ENCODE data around the gene IL4.

The IL4 gene

GRCh38 chr5:132664696-132665209 lies 9.0 kb upstream of the IL4 start:
- Histone ChIP-seq H3K4me1 (ENCODE audit: control insufficient read depth, low read depth, low read length) (no peaks in the 10 kb centered on the region), H3K23ac (ENCODE audit: low read length) (no peak overlapping the region), H2BK15ac (replicated peaks; ENCODE audit: low read depth) (no peak overlapping the region), H2BK120ac (ENCODE audit: low read depth, low read length) (no peak overlapping the region), H3K79me1 (ENCODE audit: low read length) (no peaks in the 10 kb centered on the region), H3K4me3 (ENCODE audit: low read length) (no peak overlapping the region), H3K18ac (ENCODE audit: low read length) (no peak overlapping the region), H3K4me2 (ENCODE audit: low read length) (no peak overlapping the region), H3K56ac (ENCODE audit: low read length) (no peak overlapping the region), H3K27me3 (ENCODE audit: insufficient read depth, low read length, poor library complexity) (no peaks in the 10 kb centered on the region), H3K4ac (ENCODE audit: low read depth, low read length) (no peak overlapping the region), H2AK5ac (ENCODE audit: low read length) (no peak overlapping the region), H4K5ac (ENCODE audit: low read length) (no peak overlapping the region), H3K27ac (ENCODE audit: low read depth, low read length) (no peak overlapping the region), H3K36me3 (ENCODE audit: control insufficient read depth, insufficient read depth, low read length) (no peaks in the 10 kb centered on the region), H3K79me2 (ENCODE audit: control insufficient read depth, insufficient read depth, low read length) (no peaks in the 10 kb centered on the region), H3K9ac (ENCODE audit: low read length) (no peak overlapping the region), H4K8ac (ENCODE audit: low read depth, low read length) (no peak overlapping the region), H2BK5ac (ENCODE audit: low read length) (no peak overlapping the region)
- WGBS (ENCODE audit: extremely low coverage, insufficient coverage, low lambda C conversion rate): no CpG with 5 or more reads among the region's 9 CpGs
- DNase-seq: no peak

GRCh38 chr5:132665574-132666080 lies 8.2 kb upstream of the IL4 start:
- H2BK5ac ChIP-seq (ENCODE audit: low read length): no peak overlapping the region
- no peaks in the 10 kb centered on the region for H3K27me3 ChIP-seq (ENCODE audit: insufficient read depth, low read length, poor library complexity)
- H3K4me3 ChIP-seq (ENCODE audit: low read length): no peak overlapping the region
- no peak overlapping the region for H3K18ac ChIP-seq (ENCODE audit: low read length)
- H2BK120ac ChIP-seq (ENCODE audit: low read depth, low read length): no peak overlapping the region
- H3K36me3 ChIP-seq (ENCODE audit: control insufficient read depth, insufficient read depth, low read length): no peaks in the 10 kb centered on the region
- H3K9ac ChIP-seq (ENCODE audit: low read length): no peak overlapping the region
- no peak overlapping the region for H3K4me2 ChIP-seq (ENCODE audit: low read length)
- no peak overlapping the region for H2AK5ac ChIP-seq (ENCODE audit: low read length)
- no CpG with 5 or more reads among the region's 21 CpGs for WGBS (ENCODE audit: extremely low coverage, insufficient coverage, low lambda C conversion rate)
- no peaks in the 10 kb centered on the region for H3K79me2 ChIP-seq (ENCODE audit: control insufficient read depth, insufficient read depth, low read length)
- H3K27ac ChIP-seq (ENCODE audit: low read depth, low read length): no peak overlapping the region
- no peak overlapping the region for H3K4ac ChIP-seq (ENCODE audit: low read depth, low read length)
- H3K4me1 ChIP-seq (ENCODE audit: control insufficient read depth, low read depth, low read length): no peaks in the 10 kb centered on the region
- H4K5ac ChIP-seq (ENCODE audit: low read length): no peak overlapping the region
- no peak overlapping the region for H3K23ac ChIP-seq (ENCODE audit: low read length)
- H2BK15ac ChIP-seq (replicated peaks; ENCODE audit: low read depth): no peak overlapping the region
- no peak for DNase-seq
- H4K8ac ChIP-seq (ENCODE audit: low read depth, low read length): no peak overlapping the region
- H3K56ac ChIP-seq (ENCODE audit: low read length): no peak overlapping the region
- H3K79me1 ChIP-seq (ENCODE audit: low read length): no peaks in the 10 kb centered on the region

GRCh38 chr5:132666310-132667123 lies 7.3 kb upstream of the IL4 start:
- no peak overlapping the region for H3K4ac ChIP-seq (ENCODE audit: low read depth, low read length)
- H3K4me3 ChIP-seq (ENCODE audit: low read length): no peak overlapping the region
- no peak overlapping the region for H3K4me2 ChIP-seq (ENCODE audit: low read length)
- no peak overlapping the region for H3K9ac ChIP-seq (ENCODE audit: low read length)
- H2AK5ac ChIP-seq (ENCODE audit: low read length): no peak overlapping the region
- H3K27me3 ChIP-seq (ENCODE audit: insufficient read depth, low read length, poor library complexity): no peaks in the 10 kb centered on the region
- H3K56ac ChIP-seq (ENCODE audit: low read length): no peak overlapping the region
- H3K18ac ChIP-seq (ENCODE audit: low read length): no peak overlapping the region
- H2BK15ac ChIP-seq (replicated peaks; ENCODE audit: low read depth): no peak overlapping the region
- H3K79me2 ChIP-seq (ENCODE audit: control insufficient read depth, insufficient read depth, low read length): no peaks in the 10 kb centered on the region
- H3K79me1 ChIP-seq (ENCODE audit: low read length): no peaks in the 10 kb centered on the region
- H3K36me3 ChIP-seq (ENCODE audit: control insufficient read depth, insufficient read depth, low read length): no peaks in the 10 kb centered on the region
- H3K23ac ChIP-seq (ENCODE audit: low read length): no peak overlapping the region
- H2BK120ac ChIP-seq (ENCODE audit: low read depth, low read length): no peak overlapping the region
- DNase-seq: no peak
- H2BK5ac ChIP-seq (ENCODE audit: low read length): no peak overlapping the region
- no peak overlapping the region for H4K5ac ChIP-seq (ENCODE audit: low read length)
- H4K8ac ChIP-seq (ENCODE audit: low read depth, low read length): no peak overlapping the region
- H3K4me1 ChIP-seq (ENCODE audit: control insufficient read depth, low read depth, low read length): no peaks in the 10 kb centered on the region
- H3K27ac ChIP-seq (ENCODE audit: low read depth, low read length): no peak overlapping the region
- WGBS (ENCODE audit: extremely low coverage, insufficient coverage, low lambda C conversion rate): no CpG with 5 or more reads among the region's 16 CpGs

- H3K27ac ChIP-seq (ENCODE audit: low read depth, low read length): no peak overlapping the region
- H3K79me1 ChIP-seq (ENCODE audit: low read length): no peaks in the 10 kb centered on the region
- H3K23ac ChIP-seq (ENCODE audit: low read length): no peak overlapping the region
- no peaks in the 10 kb centered on the region for H3K27me3 ChIP-seq (ENCODE audit: insufficient read depth, low read length, poor library complexity)
- no CpG with 5 or more reads among the region's 10 CpGs for WGBS (ENCODE audit: extremely low coverage, insufficient coverage, low lambda C conversion rate)
- no peaks in the 10 kb centered on the region for H3K36me3 ChIP-seq (ENCODE audit: control insufficient read depth, insufficient read depth, low read length)
- no peak overlapping the region for H4K5ac ChIP-seq (ENCODE audit: low read length)
- H2AK5ac ChIP-seq (ENCODE audit: low read length): no peak overlapping the region
- no peak overlapping the region for H3K4ac ChIP-seq (ENCODE audit: low read depth, low read length)
- no peak overlapping the region for H3K4me3 ChIP-seq (ENCODE audit: low read length)
- no peak overlapping the region for H3K9ac ChIP-seq (ENCODE audit: low read length)
- H3K4me1 ChIP-seq (ENCODE audit: control insufficient read depth, low read depth, low read length): no peaks in the 10 kb centered on the region
- no peak overlapping the region for H4K8ac ChIP-seq (ENCODE audit: low read depth, low read length)
- H3K4me2 ChIP-seq (ENCODE audit: low read length): no peak overlapping the region
- H3K79me2 ChIP-seq (ENCODE audit: control insufficient read depth, insufficient read depth, low read length): no peaks in the 10 kb centered on the region
- no peak overlapping the region for H2BK5ac ChIP-seq (ENCODE audit: low read length)
- H2BK15ac ChIP-seq (replicated peaks; ENCODE audit: low read depth): no peak overlapping the region
- H2BK120ac ChIP-seq (ENCODE audit: low read depth, low read length): no peak overlapping the region
- H3K18ac ChIP-seq (ENCODE audit: low read length): no peak overlapping the region
- DNase-seq: no peak
- no peak overlapping the region for H3K56ac ChIP-seq (ENCODE audit: low read length)
Measured at GRCh38 chr5:132667309-132667708, 6.5 kb upstream of the IL4 start.

GRCh38 chr5:132667761-132668705 lies 5.8 kb upstream of the IL4 start:
- Histone ChIP-seq H3K27me3 (ENCODE audit: insufficient read depth, low read length, poor library complexity) (no peaks in the 10 kb centered on the region), H3K4ac (ENCODE audit: low read depth, low read length) (no peak overlapping the region), H3K4me2 (ENCODE audit: low read length) (no peak overlapping the region), H3K79me1 (ENCODE audit: low read length) (no peaks in the 10 kb centered on the region), H3K79me2 (ENCODE audit: control insufficient read depth, insufficient read depth, low read length) (no peaks in the 10 kb centered on the region), H2BK5ac (ENCODE audit: low read length) (no peak overlapping the region), H2AK5ac (ENCODE audit: low read length) (no peak overlapping the region), H2BK120ac (ENCODE audit: low read depth, low read length) (no peak overlapping the region), H3K4me1 (ENCODE audit: control insufficient read depth, low read depth, low read length) (no peaks in the 10 kb centered on the region), H4K5ac (ENCODE audit: low read length) (no peak overlapping the region), H3K56ac (ENCODE audit: low read length) (no peak overlapping the region), H3K9ac (ENCODE audit: low read length) (no peak overlapping the region), H2BK15ac (replicated peaks; ENCODE audit: low read depth) (no peak overlapping the region), H3K4me3 (ENCODE audit: low read length) (no peak overlapping the region), H3K18ac (ENCODE audit: low read length) (no peak overlapping the region), H4K8ac (ENCODE audit: low read depth, low read length) (no peak overlapping the region), H3K27ac (ENCODE audit: low read depth, low read length) (no peak overlapping the region), H3K36me3 (ENCODE audit: control insufficient read depth, insufficient read depth, low read length) (no peaks in the 10 kb centered on the region), H3K23ac (ENCODE audit: low read length) (no peak overlapping the region)
- no CpG with 5 or more reads among the region's 22 CpGs for WGBS (ENCODE audit: extremely low coverage, insufficient coverage, low lambda C conversion rate)
- peak; percentile 45 for DNase-seq
